GM19438 (cell line): ENCODE results near the gene TMEM135.
"Not testable (repeated sequence)": the region's sequence is repeated elsewhere in the genome, so short reads cannot be mapped to it uniquely, and the experiment has no call there.

Source experiments
- ATAC-seq: cut with Tn5 transposase; IDR thresholded peaks from one replicate; pipeline ENCODE4 v1.9.1; 2021; ENCODE audit warnings: low read depth; ENCODE audit not compliant: unreplicated experiment

Gene TMEM135

GRCh38 chr11:87251560-87251959 lies 213.8 kb downstream of the TMEM135 start:
- no peak for ATAC-seq

- no peak for ATAC-seq
Observed at GRCh38 chr11:87252869-87253268, 215.1 kb downstream of the TMEM135 start.

GRCh38 chr11:87254562-87254961 lies 216.8 kb downstream of the TMEM135 start:
- ATAC-seq = no peak

GRCh38 chr11:87255589-87255988 lies 217.9 kb downstream of the TMEM135 start:
- no peak for ATAC-seq

- no peak for ATAC-seq
Observed at GRCh38 chr11:87256694-87257340, 219.1 kb downstream of the TMEM135 start.

- ATAC-seq = no peak
Observed at GRCh38 chr11:87258171-87258833, 220.6 kb downstream of the TMEM135 start.

GRCh38 chr11:87259736-87260135 lies 222.0 kb downstream of the TMEM135 start:
- no peak for ATAC-seq

- no peak for ATAC-seq
Observed at GRCh38 chr11:87260811-87261210, 223.1 kb downstream of the TMEM135 start.

GRCh38 chr11:87263264-87263838 lies 225.6 kb downstream of the TMEM135 start:
- no peak for ATAC-seq

- ATAC-seq = no peak
Observed at GRCh38 chr11:87263979-87264378, 226.2 kb downstream of the TMEM135 start.

- no peak for ATAC-seq
Observed at GRCh38 chr11:87265132-87265531, 227.4 kb downstream of the TMEM135 start.

- no peak for ATAC-seq
Observed at GRCh38 chr11:87265979-87266378, 228.2 kb downstream of the TMEM135 start.

GRCh38 chr11:87266751-87267150 lies 229.0 kb downstream of the TMEM135 start:
- ATAC-seq = no peak

- not testable (repeated sequence) for ATAC-seq
Observed at GRCh38 chr11:87271951-87272350, 234.2 kb downstream of the TMEM135 start.

GRCh38 chr11:87275176-87275575 lies 237.4 kb downstream of the TMEM135 start:
- ATAC-seq = no peak

- no peak for ATAC-seq
Observed at GRCh38 chr11:87280143-87280542, 242.4 kb downstream of the TMEM135 start.

- ATAC-seq = no peak
Observed at GRCh38 chr11:87281496-87281895, 243.8 kb downstream of the TMEM135 start.

- ATAC-seq = no peak
Observed at GRCh38 chr11:87284306-87284705, 246.6 kb downstream of the TMEM135 start.

GRCh38 chr11:87285674-87286073 lies 247.9 kb downstream of the TMEM135 start:
- ATAC-seq = not testable (repeated sequence)

GRCh38 chr11:87286338-87286737 lies 248.6 kb downstream of the TMEM135 start:
- ATAC-seq = no peak

GRCh38 chr11:87290304-87290922 lies 252.7 kb downstream of the TMEM135 start:
- no peak for ATAC-seq

- ATAC-seq = no peak
Observed at GRCh38 chr11:87292598-87292997, 254.9 kb downstream of the TMEM135 start.
